Neuronal stem cell (in vitro differentiated cells): ENCODE results near the gene CD83.

ENCODE experiments used
- DNase-seq: peaks from one replicate; pipeline ENCODE4 v3.0.0-alpha.2; 2013; ENCODE audit warnings: low spot score
- H2AFZ ChIP-seq: one replicate; pipeline ENCODE4 v1.6.1; 2013; ENCODE audit warnings: mild to moderate bottlenecking, low read length, inconsistent platforms
- H2AK5ac ChIP-seq: 2 replicates; pipeline ENCODE4 v1.6.1; 2013; ENCODE audit warnings: low read depth, mild to moderate bottlenecking, inconsistent platforms, low read length, moderate library complexity, mixed read lengths
- H2BK120ac ChIP-seq: 2 replicates; pipeline ENCODE4 v1.6.1; 2013; ENCODE audit warnings: low read depth, mild to moderate bottlenecking, inconsistent platforms, low read length, moderate library complexity, mixed read lengths
- H2BK12ac ChIP-seq: one replicate; pipeline ENCODE4 v1.6.1; 2013; ENCODE audit warnings: low read length, inconsistent platforms
- H2BK15ac ChIP-seq: 2 replicates; pipeline ENCODE4 v1.6.1; 2013; ENCODE audit warnings: mild to moderate bottlenecking, low read length, inconsistent platforms, mixed read lengths
- H2BK5ac ChIP-seq: one replicate; pipeline ENCODE4 v1.6.1; 2013; ENCODE audit warnings: inconsistent platforms, mild to moderate bottlenecking, low read length, moderate library complexity
- H3K14ac ChIP-seq: one replicate; pipeline ENCODE4 v1.6.1; 2013; ENCODE audit warnings: low read length, inconsistent platforms
- H3K18ac ChIP-seq: 2 replicates; pipeline ENCODE4 v1.6.1; 2013; ENCODE audit warnings: low read length, inconsistent platforms
- H3K23ac ChIP-seq: 2 replicates; pipeline ENCODE4 v1.6.1; 2013; ENCODE audit warnings: low read depth, mild to moderate bottlenecking, mixed read lengths, low read length, inconsistent platforms; ENCODE audit not compliant: poor library complexity
- H3K27ac ChIP-seq: replicated peaks from 3 replicates; pipeline ENCODE4 v1.5.1; 2013; ENCODE audit warnings: low read length, inconsistent platforms
- H3K27me3 ChIP-seq, 3 experiments: 2 replicates each; pipeline ENCODE4 v1.6.1; 2013; ENCODE audit warnings: low read length in 3 of 3, mild to moderate bottlenecking in 2 of 3, inconsistent platforms in 1 of 3, low read depth in 1 of 3, mixed read lengths in 1 of 3, moderate library complexity in 1 of 3; ENCODE audit not compliant: control insufficient read depth in 3 of 3, insufficient read depth in 3 of 3
- H3K36me3 ChIP-seq, 2 donors: replicated peaks in 1 of 2; 2 replicates each; pipeline ENCODE4 v1.6.1; 2013; ENCODE audit warnings: low read length in 2 of 2; ENCODE audit not compliant: control insufficient read depth in 2 of 2, insufficient read depth in 2 of 2
- H3K4ac ChIP-seq: 2 replicates; pipeline ENCODE4 v1.6.1; 2013; ENCODE audit warnings: inconsistent platforms, mild to moderate bottlenecking, low read length, moderate library complexity
- H3K4me1 ChIP-seq, 2 donors: 1 replicate in 1 of 2; 2 replicates in 1 of 2; pipeline ENCODE4 v1.6.1; 2013; ENCODE audit warnings: low read length in 2 of 2, low read depth in 1 of 2; ENCODE audit not compliant: control insufficient read depth in 2 of 2, insufficient read depth in 1 of 2
- H3K4me2 ChIP-seq: one replicate; pipeline ENCODE4 v1.6.1; 2013; ENCODE audit warnings: mild to moderate bottlenecking, low read length, inconsistent platforms; ENCODE audit not compliant: insufficient read depth, poor library complexity, severe bottlenecking
- H3K4me3 ChIP-seq, 2 donors: 2 replicates each; pipeline ENCODE4 v1.5.1; 2013; ENCODE audit warnings: low read length in 2 of 2, mild to moderate bottlenecking in 2 of 2, inconsistent platforms in 1 of 2, moderate library complexity in 1 of 2
- H3K79me1 ChIP-seq: one replicate; pipeline ENCODE4 v1.6.1; 2013; ENCODE audit warnings: low read depth, mild to moderate bottlenecking, inconsistent platforms, low read length, moderate library complexity
- H3K9ac ChIP-seq: one replicate; pipeline ENCODE4 v1.6.1; 2013; ENCODE audit warnings: mild to moderate bottlenecking, low read depth, low read length, inconsistent platforms; ENCODE audit not compliant: poor library complexity
- H3K9me3 ChIP-seq, 2 donors: replicated peaks in 1 of 2; 2 replicates each; pipeline versions ENCODE3 to v1.6.1; 2013; ENCODE audit warnings: low read length in 2 of 2, mild to moderate bottlenecking in 2 of 2, inconsistent platforms in 1 of 2, low read depth in 1 of 2, mixed read lengths in 1 of 2, moderate library complexity in 1 of 2; ENCODE audit not compliant: control insufficient read depth in 2 of 2, insufficient read depth in 1 of 2
- H4K8ac ChIP-seq: one replicate; pipeline ENCODE4 v1.6.1; 2013; ENCODE audit warnings: low read depth, mild to moderate bottlenecking, inconsistent platforms, low read length, moderate library complexity
- H4K91ac ChIP-seq: one replicate; pipeline ENCODE4 v1.6.1; 2013; ENCODE audit warnings: low read length, low read depth, mild to moderate bottlenecking, inconsistent platforms; ENCODE audit not compliant: poor library complexity
- WGBS, 2 donors: extraction: QIAGEN DNeasy Blood & Tissue Kit; methylation state at CpG; one replicate each; pipeline ENCODE4 v1.1.7; 2013; ENCODE audit warnings: missing lambda C conversion rate in 2 of 2, mixed read lengths in 1 of 2; ENCODE audit not compliant: insufficient read length in 2 of 2, insufficient replicate concordance in 1 of 2; ENCODE audit errors: extremely low coverage in 2 of 2; 5-methylcytosine and 5-hydroxymethylcytosine counted together

The CD83 gene

GRCh38 chr6:14105547-14105946, 12.0 kb upstream of the CD83 start:
- no peak overlapping the region for H3K4me3 ChIP-seq
- no peak overlapping the region for H4K8ac ChIP-seq
- no peaks in the 10 kb centered on the region for H3K4me1 ChIP-seq
- H2BK12ac ChIP-seq = no peak overlapping the region
- H3K79me1 ChIP-seq = no peaks in the 10 kb centered on the region
- H2BK5ac ChIP-seq = no peak overlapping the region
- H3K4ac ChIP-seq = no peak overlapping the region
- peaks cover 10% of the 10 kb centered on the region in 2 donors for H3K9me3 ChIP-seq
- H3K14ac ChIP-seq = no peak overlapping the region
- WGBS, 2 donors = no CpG with 5 or more reads among the region's 1 CpG
- no peaks in the 10 kb centered on the region for H3K36me3 ChIP-seq
- H3K23ac ChIP-seq = no peak overlapping the region
- no peak overlapping the region for H3K27ac ChIP-seq
- H2AFZ ChIP-seq = no peak overlapping the region
- H2BK15ac ChIP-seq = no peak overlapping the region
- H3K4me2 ChIP-seq = no peak overlapping the region
- DNase-seq = no peak
- no peak overlapping the region for H3K18ac ChIP-seq
- no peak overlapping the region for H4K91ac ChIP-seq
- H3K9ac ChIP-seq = no peak overlapping the region
- no peak overlapping the region for H2BK120ac ChIP-seq
- peaks cover 0 to 24% (median 0%) of the 10 kb centered on the region in 3 experiments for H3K27me3 ChIP-seq
- no peak overlapping the region for H2AK5ac ChIP-seq

- H3K4me3 ChIP-seq = no peak overlapping the region
- no peak overlapping the region for H2BK5ac ChIP-seq
- peaks cover 10% of the 10 kb centered on the region in 2 donors for H3K9me3 ChIP-seq
- no peak overlapping the region for H2BK12ac ChIP-seq
- no peak overlapping the region for H2AFZ ChIP-seq
- H3K27me3 ChIP-seq = peaks cover 0 to 24% (median 0%) of the 10 kb centered on the region in 3 experiments
- H4K8ac ChIP-seq = no peak overlapping the region
- no peak overlapping the region for H2BK120ac ChIP-seq
- no peak overlapping the region for H3K18ac ChIP-seq
- H3K4ac ChIP-seq = no peak overlapping the region
- no peaks in the 10 kb centered on the region for H3K4me1 ChIP-seq
- DNase-seq = no peak
- H3K27ac ChIP-seq = no peak overlapping the region
- H3K23ac ChIP-seq = no peak overlapping the region
- no peaks in the 10 kb centered on the region for H3K36me3 ChIP-seq
- no peak overlapping the region for H2AK5ac ChIP-seq
- no peak overlapping the region for H2BK15ac ChIP-seq
- H3K14ac ChIP-seq = no peak overlapping the region
- H4K91ac ChIP-seq = no peak overlapping the region
- no peak overlapping the region for H3K9ac ChIP-seq
- no peak overlapping the region for H3K4me2 ChIP-seq
- H3K79me1 ChIP-seq = no peaks in the 10 kb centered on the region
Observed at GRCh38 chr6:14107000-14107399, 10.6 kb upstream of the CD83 start.

GRCh38 chr6:14107711-14108494, 9.7 kb upstream of the CD83 start:
- H3K23ac ChIP-seq = no peak overlapping the region
- no peak overlapping the region for H3K18ac ChIP-seq
- no peak overlapping the region for H2BK12ac ChIP-seq
- no peak overlapping the region for H2BK120ac ChIP-seq
- no peak overlapping the region for H4K91ac ChIP-seq
- H2AK5ac ChIP-seq = no peak overlapping the region
- no peaks in the 10 kb centered on the region for H3K79me1 ChIP-seq
- no peak overlapping the region for H2BK5ac ChIP-seq
- H3K4me2 ChIP-seq = no peak overlapping the region
- no peaks in the 10 kb centered on the region for H3K36me3 ChIP-seq
- DNase-seq = no peak
- no peak overlapping the region for H4K8ac ChIP-seq
- no peak overlapping the region for H2AFZ ChIP-seq
- no peak overlapping the region for H3K14ac ChIP-seq
- H3K9ac ChIP-seq = no peak overlapping the region
- no peak overlapping the region for H3K4me3 ChIP-seq
- H3K9me3 ChIP-seq = peaks cover 10% of the 10 kb centered on the region in 2 donors
- peaks cover 0 to 18% (median 0%) of the 10 kb centered on the region in 3 experiments for H3K27me3 ChIP-seq
- no peaks in the 10 kb centered on the region for H3K4me1 ChIP-seq
- H2BK15ac ChIP-seq = no peak overlapping the region
- H3K27ac ChIP-seq = no peak overlapping the region
- H3K4ac ChIP-seq = no peak overlapping the region
- no CpG with 5 or more reads among the region's 5 CpGs for whole genome bisulfite sequencing, 2 donors

DNA sequence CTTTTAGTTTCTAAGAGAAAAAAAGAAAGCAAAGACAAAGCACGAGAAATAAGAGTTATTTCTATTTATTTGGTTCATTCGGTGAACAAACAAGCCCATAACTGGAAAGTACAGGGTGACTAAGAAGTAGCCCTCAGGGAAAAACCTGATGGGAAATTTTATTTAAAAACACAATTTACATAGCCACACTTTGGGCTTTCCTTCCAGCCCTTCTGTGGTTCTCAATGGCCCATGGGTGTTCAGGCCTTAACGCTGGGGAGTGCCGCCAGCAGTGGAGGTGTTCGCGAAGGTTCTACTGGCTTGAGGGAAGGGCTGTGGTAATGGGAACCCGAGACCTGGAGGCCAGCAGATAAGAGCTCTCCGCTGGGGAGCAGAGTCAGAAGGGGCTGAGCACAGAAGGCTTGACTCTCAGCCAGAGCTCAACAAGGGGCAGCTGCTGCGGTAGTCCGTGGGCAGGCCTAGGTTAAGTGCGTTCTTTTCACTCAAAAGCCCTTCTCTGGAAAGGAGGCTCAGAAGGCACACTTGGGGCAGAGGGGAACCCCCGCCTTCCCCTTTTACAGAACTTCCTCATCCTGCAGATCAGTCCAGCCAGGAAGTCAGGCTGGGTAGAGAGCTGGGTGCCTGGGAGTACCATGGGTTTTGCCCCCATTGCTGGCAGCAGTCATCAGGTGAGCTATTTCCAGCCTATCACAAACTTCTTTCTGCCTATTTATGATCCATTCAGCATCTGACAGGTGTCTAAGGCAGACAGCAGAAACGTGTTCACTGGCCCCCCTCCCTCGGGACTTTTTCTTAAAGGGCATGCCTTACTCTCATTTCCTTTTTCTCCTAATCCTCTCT, 8.8 kb upstream of the CD83 start:
- Histone ChIP-seq H3K4me1 (no peaks in the 10 kb centered on the region), H3K4ac (no peak overlapping the region), H3K18ac (no peak overlapping the region), H3K27me3 (peaks cover 0 to 14% (median 0%) of the 10 kb centered on the region in 3 experiments), H3K27ac (no peak overlapping the region), H3K23ac (peak overlapping the region; percentile 75), H2AFZ (no peak overlapping the region), H3K9ac (no peak overlapping the region), H3K14ac (no peak overlapping the region), H2AK5ac (no peak overlapping the region), H3K9me3 (peaks cover 10% of the 10 kb centered on the region in 2 donors), H3K4me2 (no peak overlapping the region), H2BK5ac (no peak overlapping the region), H3K4me3 (no peak overlapping the region), H2BK12ac (no peak overlapping the region), H3K79me1 (no peaks in the 10 kb centered on the region), H2BK15ac (no peak overlapping the region), H4K91ac (no peak overlapping the region), H3K36me3 (no peaks in the 10 kb centered on the region), H4K8ac (no peak overlapping the region), H2BK120ac (no peak overlapping the region)
- DNase-seq = no peak
- WGBS, 2 donors = no CpG with 5 or more reads among the region's 14 CpGs
